ENCODE results near the gene CRB2.

The CRB2 gene

DNA sequence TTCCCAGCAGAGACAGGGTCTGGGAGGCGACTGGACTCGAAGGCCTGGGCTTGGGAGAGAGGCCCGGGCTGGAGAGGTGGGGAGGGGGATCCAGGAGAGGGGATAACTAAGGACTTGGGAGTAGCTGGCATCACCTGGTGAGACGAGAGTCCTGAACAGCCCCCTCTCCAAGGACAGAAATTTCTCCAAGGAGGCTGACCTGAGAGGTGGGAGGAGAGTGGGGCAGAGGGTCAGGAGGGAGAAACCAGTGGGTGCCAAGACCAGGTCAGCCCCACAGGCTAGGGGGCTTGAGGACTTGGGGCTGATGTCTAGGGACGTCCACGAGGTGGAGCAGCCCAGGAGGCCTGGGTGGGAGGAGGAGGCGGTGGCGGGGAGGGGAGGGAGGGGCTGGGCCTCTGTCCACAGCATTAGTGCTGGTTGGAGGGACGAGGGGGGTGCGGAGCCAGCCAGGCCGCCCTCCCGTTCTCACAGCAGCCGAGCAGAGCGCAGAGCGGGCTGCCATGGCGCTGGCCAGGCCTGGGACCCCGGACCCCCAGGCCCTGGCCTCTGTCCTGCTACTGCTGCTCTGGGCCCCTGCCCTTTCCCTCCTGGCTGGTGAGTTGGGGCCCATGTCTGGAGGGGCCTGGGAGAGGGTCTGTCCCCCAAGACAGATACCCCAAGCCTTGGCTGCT is at the start of gene CRB2:
TSS of gene CRB2 (plus strand) at position 437 of the 671 bp plus-strand sequence. CDS start at position 501, 64 bp downstream.
- peak within 1 kb of the TSS; percentile 80 for H3K4me3 ChIP-seq (ENCODE audit: low read length)

GRCh38 chr9:123309611-123310010 is 46.4 kb upstream of the CRB2 start:
- DNase-seq (ENCODE audit: low read depth) = no peak
- TF ChIP-seq, protein P1, sequence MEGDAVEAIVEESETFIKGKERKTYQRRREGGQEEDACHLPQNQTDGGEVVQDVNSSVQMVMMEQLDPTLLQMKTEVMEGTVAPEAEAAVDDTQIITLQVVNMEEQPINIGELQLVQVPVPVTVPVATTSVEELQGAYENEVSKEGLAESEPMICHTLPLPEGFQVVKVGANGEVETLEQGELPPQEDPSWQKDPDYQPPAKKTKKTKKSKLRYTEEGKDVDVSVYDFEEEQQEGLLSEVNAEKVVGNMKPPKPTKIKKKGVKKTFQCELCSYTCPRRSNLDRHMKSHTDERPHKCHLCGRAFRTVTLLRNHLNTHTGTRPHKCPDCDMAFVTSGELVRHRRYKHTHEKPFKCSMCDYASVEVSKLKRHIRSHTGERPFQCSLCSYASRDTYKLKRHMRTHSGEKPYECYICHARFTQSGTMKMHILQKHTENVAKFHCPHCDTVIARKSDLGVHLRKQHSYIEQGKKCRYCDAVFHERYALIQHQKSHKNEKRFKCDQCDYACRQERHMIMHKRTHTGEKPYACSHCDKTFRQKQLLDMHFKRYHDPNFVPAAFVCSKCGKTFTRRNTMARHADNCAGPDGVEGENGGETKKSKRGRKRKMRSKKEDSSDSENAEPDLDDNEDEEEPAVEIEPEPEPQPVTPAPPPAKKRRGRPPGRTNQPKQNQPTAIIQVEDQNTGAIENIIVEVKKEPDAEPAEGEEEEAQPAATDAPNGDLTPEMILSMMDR (conservative IDR thresholded peaks at IDR 0.05; ENCODE audit: low read depth, low read length) = no peak
- H3K4me3 ChIP-seq (ENCODE audit: low read length) = no peak overlapping the region

More for the DNA sequence above, at the start of gene CRB2:
- TF ChIP-seq, protein P1 (conservative IDR thresholded peaks at IDR 0.05; ENCODE audit: low read depth, low read length) = peak; percentile 50
- DNase-seq (ENCODE audit: low read depth) = no peak

DNA sequence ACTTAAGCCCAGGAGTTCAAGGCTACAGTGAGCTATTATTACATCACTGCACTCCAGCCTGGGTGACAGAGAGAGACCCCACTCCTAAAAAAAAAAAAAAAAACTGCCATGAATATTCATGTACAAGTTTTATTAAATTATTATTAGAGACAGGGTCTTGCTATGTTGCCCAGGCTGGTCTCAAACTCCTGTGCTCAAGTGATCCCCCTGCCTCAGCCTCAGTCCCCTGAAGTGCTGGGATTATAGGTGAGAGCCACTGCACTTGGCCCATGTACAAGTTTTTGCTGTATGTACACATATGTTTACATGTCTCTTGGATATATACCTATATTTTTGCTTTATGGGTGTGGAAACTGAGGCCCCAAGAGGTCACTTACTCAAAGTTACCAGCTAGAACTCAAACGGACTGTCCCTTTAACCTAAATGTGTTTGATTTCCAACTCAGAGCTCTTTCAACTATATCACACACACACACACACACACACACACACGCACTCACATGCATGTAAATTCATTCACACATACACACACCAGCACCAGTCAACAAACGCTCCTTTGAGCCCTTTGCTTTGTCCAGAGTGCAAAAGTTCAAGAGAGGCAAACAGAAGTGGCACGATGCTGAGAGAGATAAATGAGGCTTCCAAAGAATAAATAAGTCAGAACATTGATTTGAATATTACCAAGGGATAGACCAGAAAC is 45.3 kb upstream of the CRB2 start:
- TF ChIP-seq, protein P1 (conservative IDR thresholded peaks at IDR 0.05; ENCODE audit: low read depth, low read length) = no peak
- no peak for DNase-seq (ENCODE audit: low read depth)
- H3K4me3 ChIP-seq (ENCODE audit: low read length) = no peak overlapping the region

GRCh38 chr9:123311250-123311752 is 44.7 kb upstream of the CRB2 start:
- TF ChIP-seq, protein P1 (conservative IDR thresholded peaks at IDR 0.05; ENCODE audit: low read depth, low read length) = no peak
- no peak for DNase-seq (ENCODE audit: low read depth)

DNA sequence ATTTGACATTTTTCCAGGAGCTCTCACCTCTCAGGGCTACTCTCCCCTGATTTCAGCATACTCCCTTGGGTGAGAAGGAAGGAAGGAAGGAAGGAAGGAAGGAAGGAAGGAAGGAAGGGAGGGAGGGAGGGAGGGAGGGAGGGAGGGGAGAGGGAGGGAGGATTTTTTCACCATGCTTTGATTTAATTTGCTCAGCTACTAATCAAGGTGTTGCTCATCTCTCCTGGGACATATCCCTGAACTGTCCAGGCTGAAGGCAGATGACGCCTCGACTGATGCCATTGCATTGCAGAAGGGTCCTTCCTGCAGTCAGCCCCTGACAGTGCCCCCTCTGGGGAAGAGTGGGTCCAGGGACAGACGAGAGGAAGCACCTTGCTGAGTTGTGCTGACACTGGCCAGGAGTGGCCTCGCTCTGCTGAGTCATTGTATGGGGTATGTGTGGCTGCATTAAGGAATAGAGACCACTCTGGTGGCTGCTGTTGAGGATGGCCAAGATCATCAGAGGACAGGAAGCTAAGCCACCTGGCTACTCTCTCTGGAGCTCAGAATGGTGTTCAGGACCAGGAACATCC is 43.6 kb upstream of the CRB2 start:
- TF ChIP-seq, protein P1 (conservative IDR thresholded peaks at IDR 0.05; ENCODE audit: low read depth, low read length) = no peak
- no peak for DNase-seq (ENCODE audit: low read depth)
- H3K4me3 ChIP-seq (ENCODE audit: low read length) = no peak overlapping the region

More at GRCh38 chr9:123311250-123311752, 44.7 kb upstream of the CRB2 start:
- no peak overlapping the region for H3K4me3 ChIP-seq (ENCODE audit: low read length)

DNA sequence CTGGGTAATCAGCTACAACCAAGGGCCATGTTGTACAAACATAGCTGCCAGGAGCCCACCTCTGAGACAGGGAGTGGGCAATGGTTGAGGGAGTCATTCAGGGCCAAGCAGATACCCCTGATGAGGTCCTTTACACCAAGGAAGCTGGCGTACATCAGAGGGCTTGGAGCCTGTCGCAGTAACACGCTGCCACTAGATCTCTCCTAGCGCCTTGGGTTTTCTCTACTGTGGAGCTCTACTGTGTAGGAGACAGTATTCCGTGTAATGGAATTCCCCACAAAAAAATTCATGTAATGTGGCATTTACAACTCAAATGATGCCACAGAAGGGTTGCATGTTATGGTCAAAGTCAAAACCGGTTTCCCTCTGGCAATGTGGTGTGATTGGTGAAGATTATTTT is 41.4 kb upstream of the CRB2 start:
- no peak overlapping the region for H3K4me3 ChIP-seq (ENCODE audit: low read length)
- TF ChIP-seq, protein P1 (conservative IDR thresholded peaks at IDR 0.05; ENCODE audit: low read depth, low read length) = no peak
- DNase-seq (ENCODE audit: low read depth) = no peak

All from retinal pigment epithelial cell (primary cell).